Stimulated activated CD8-positive, alpha-beta memory T cell treated with anti-CD3 and anti-CD28 coated beads, Interleukin-4, amount 100 ng/mL, for 1 hour (primary cell): ENCODE data around the gene PSME1.

Experiments used
- DNase-seq, 2 donors: peaks; one replicate each; pipeline ENCODE4 v3.0.0-alpha.2; 2020; ENCODE audit warnings: low read depth in 2 of 2, low spot score in 1 of 2

PSME1 gene

DNA sequence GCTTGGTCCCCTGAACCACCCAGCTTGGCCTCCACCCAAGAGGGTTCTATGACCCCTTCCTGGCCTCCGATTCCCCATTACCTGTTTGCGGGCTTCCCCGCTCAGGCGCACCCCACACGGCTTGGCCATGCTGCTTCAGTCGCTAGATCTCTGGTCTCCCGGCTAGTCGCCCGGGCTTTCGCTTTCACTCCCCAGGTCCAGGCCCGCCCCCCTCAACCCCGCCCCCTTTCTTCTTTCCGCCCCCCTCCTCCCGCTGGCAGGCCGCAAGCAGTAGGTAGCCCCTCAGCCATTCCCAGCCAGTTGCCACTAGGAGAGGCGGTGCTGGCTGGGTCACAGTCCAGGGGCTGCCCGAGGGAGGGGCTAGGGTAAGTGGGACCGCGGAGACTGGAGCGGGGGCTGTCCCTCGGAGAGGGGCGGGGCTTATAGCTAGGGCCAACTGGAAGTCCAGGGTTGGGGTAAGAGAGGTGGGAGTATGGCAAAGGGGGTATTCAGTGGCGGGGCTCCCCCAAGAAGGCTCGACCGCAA, 10.5 kb downstream of the PSME1 start, which contains the start of gene PSME2:
Gene PSME2 (minus strand): TSS at position 158 of the 525 bp plus-strand sequence. CDS start 29 bp downstream, at position 129.
- peak; percentile 65 to 69 for DNase-seq

- peak; percentile 90 to 94 for DNase-seq
These were observed 11.2 kb downstream of the PSME1 start, which contains the start of gene RNF31 for GRCh38 chr14:24146978-24147760. Gene RNF31 (plus strand): TSS chr14:24147498. CDS start chr14:24147699, 201 bp downstream.

DNA sequence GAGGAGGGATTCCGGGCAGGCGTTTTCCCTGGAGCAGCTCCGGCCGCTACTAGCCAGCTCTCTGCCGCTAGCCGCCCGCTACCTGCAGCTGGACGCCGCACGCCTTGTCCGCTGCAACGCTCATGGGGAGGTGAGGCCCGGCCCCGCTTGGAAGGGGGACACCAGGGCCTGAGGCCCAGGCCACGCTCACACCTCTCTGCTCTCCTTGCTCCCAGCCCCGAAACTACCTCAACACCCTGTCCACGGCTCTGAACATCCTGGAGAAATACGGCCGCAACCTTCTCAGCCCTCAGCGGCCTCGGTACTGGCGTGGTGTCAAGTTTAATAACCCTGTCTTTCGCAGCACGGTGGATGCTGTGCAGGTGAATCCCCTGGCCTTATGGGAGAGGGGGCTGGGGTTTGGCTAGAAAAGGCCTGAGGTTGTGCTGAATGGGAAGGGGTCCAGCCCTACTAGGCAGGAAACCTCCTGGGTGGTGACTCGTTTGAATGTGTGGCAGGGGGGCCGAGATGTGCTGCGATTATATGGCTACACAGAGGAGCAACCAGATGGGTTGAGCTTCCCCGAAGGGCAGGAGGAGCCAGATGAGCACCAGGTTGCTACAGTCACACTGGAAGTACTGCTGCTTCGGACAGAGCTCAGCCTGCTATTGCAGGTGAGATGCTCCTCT, 11.9 kb downstream of the PSME1 start:
- DNase-seq, result no peak

GRCh38 chr14:24149302-24149969, 13.4 kb downstream of the PSME1 start:
- DNase-seq, result no peak

- no peak for DNase-seq
These were observed 14.1 kb downstream of the PSME1 start for GRCh38 chr14:24150061-24150460.

DNA sequence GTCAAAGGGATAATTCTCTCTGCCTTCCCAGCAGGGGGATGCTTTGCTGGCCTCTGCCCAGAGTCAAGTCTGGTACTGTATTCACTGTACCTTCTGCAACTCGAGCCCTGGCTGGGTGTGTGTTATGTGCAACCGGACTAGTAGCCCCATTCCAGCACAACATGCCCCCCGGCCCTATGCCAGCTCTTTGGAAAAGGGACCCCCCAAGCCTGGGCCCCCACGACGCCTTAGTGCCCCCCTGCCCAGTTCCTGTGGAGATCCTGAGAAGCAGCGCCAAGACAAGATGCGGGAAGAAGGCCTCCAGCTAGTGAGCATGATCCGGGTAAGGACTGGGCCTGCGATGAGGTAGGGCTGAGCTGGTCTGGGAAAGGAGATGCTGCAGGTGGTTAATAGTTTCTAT, 14.6 kb downstream of the PSME1 start:
- DNase-seq, result no peak

GRCh38 chr14:24150993-24151392, 15.0 kb downstream of the PSME1 start:
- DNase-seq, result no peak

- DNase-seq, result no peak
These were observed 15.5 kb downstream of the PSME1 start for GRCh38 chr14:24151404-24152080.

DNA sequence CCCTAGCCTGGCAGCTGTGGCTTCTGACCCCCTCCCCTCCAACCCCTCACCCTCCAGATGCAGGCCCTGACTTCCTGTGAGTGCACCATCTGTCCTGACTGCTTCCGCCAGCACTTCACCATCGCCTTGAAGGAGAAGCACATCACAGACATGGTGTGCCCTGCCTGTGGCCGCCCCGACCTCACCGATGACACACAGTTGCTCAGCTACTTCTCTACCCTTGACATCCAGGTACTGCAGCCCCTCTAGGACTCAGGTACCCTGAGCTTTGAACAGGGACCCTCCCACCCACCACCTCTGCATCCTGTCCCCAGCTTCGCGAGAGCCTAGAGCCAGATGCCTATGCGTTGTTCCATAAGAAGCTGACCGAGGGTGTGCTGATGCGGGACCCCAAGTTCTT, 19.1 kb downstream of the PSME1 start:
- DNase-seq, result no peak

DNA sequence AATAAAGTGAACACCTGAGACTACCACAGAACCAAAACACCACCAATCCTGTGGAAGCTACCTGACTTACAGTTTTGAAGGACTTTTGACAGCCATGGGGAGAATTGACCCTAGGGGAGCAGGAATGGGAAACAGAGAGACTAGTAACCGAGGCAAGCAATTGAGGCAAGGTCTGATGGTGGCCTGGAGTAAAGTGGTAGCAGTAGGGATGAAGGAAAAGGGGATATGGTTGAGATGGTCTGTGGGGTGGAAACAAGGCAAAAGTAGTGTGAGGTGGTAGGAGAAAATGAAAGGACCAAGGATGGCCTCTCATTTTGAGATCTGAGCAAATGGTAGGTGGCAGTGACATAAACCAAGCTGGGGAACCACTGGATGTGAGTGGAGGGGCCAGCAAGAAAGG, 20.8 kb downstream of the PSME1 start:
- no peak for DNase-seq

DNA sequence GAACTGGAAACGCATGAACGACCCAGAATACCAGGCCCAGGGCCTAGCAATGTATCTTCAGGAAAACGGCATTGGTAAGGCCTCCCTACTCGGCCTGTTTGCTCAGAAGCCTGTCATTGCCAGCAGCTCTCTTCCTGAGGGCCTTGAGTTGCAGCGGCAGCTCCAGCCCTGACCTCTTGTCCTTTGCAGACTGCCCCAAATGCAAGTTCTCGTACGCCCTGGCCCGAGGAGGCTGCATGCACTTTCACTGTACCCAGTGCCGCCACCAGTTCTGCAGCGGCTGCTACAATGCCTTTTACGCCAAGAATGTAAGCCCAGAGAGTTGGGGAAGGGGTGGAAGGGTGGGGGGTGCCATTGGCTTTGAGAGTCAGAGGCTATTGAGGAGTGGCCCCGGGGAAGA, 21.3 kb downstream of the PSME1 start:
- no peak for DNase-seq

DNA sequence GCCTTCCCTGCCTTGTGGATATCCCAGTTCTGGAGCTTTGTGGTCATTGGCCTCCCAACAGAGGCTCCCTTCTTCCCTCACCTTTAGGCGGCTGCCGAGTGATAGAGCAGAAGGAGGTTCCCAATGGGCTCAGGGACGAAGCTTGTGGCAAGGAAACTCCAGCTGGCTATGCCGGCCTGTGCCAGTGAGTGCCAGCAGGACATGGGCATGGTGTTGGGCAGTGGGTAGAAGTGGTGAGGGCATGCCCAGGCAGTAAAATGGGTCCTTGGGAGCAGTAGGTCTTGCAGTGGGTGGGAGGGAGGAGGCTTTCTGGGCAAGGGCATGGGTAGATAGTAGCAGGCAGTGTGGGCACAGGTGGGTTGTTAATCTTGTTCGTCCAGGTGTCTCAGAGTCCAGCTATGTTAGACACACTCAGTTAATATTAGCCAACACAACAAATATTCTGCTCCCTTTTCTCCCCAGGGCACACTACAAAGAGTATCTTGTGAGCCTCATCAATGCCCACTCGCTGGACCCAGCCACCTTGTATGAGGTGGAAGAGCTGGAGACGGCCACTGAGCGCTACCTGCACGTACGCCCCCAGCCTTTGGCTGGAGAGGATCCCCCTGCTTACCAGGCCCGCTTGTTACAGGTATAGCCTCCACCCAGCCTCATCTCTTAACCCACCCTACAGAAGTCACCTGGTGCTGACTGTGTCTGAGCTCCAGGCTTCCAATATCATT, 23.9 kb downstream of the PSME1 start:
- no peak for DNase-seq

DNA sequence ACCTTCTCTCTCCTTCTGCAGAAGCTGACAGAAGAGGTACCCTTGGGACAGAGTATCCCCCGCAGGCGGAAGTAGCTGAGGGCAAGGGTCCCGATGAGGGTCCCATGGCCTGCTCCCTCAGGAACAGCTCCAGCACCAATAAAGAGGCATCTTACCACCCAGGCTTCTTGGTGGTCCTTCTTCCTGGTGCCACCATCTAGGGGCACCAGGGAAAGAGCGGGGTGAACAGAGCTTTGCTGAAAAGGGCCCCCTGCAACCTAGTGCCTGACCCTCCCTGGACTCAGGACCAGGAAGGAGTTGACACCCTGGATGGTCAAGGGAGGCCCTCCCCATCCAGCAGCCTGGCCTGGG, 24.5 kb downstream of the PSME1 start:
- no peak for DNase-seq

DNA sequence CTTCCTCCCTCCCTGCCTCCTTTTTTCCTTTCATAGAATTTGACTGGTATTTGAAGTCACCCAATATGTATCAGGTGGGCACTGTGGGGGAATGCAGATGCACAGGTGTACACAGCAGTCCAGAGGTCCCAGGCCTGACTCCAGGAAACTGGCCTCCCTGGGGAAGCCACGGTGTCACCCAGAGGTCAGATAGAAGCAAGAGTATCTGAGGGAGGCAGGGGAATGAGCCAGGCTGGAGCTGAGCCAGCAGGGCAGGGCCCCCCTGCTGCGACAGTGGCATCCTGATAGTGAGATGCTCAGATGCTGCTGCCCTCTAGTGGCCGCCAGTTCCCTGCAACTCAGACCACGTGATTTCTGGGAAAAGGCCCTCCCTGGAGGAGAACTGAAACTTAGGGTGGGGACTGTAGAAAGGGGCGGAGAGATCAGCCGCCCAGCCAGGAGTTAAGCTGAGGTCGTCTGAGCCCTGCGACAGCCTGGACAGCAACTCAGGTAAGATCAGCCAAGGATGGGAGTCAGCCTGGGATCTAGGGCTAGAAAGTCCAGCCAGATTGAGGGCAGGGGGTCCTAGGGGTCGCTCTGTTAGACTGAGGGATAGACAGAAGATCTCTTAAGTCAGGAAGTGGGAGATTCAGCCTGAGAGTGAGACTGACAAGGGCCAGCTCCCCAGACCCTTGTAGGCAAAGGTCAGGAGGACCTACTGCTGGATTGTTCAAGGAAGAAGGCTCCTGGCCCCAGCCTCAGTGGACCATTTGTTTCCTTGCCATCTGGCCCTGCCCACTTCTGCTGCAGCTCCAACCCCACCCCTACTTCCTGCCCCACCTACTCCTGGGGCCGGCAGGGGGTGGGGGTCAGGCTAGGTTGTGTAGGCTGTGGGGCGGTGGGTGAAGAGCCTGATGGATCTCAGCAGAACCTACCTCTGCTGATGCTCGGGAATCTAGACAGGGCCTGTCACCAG, 25.1 kb downstream of the PSME1 start, which contains the start of gene IRF9:
Gene IRF9 (plus strand): TSS at position 416 of the 955 bp plus-strand sequence. CDS start 880 bp downstream, outside the sequence.
- DNase-seq, result peak; percentile 98 to 99

- DNase-seq, result no peak
These were observed 26.1 kb downstream of the PSME1 start for GRCh38 chr14:24162093-24162492.

DNA sequence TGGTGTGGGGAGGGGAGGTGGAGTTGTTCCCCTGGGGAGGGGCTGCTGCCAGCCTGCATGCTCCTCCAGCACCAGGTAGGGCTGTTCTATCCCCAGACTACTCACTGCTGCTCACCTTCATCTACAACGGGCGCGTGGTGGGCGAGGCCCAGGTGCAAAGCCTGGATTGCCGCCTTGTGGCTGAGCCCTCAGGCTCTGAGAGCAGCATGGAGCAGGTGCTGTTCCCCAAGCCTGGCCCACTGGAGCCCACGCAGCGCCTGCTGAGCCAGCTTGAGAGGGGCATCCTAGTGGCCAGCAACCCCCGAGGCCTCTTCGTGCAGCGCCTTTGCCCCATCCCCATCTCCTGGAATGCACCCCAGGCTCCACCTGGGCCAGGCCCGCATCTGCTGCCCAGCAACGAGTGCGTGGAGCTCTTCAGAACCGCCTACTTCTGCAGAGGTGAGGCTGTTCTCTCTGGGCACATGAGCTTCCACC, 28.6 kb downstream of the PSME1 start:
- no peak for DNase-seq

DNA sequence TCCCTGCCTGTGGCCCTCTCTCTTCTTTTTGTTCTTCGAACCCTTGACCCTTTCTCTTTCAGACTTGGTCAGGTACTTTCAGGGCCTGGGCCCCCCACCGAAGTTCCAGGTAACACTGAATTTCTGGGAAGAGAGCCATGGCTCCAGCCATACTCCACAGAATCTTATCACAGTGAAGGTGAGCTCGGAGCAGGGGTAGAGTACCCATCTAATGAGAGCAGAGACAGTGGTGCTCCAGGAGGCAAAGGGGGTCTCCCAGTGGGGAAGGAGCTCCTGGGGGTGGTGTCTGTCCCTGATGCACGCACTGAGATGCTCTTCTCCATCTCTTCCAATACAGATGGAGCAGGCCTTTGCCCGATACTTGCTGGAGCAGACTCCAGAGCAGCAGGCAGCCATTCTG, 29.8 kb downstream of the PSME1 start:
- DNase-seq, result no peak

GRCh38 chr14:24167469-24168114, 31.6 kb downstream of the PSME1 start:
- no peak for DNase-seq
